HG03460 (cell line): Measurements from ENCODE around the gene PFKM.
"Not testable (repeated sequence)": the region's sequence is repeated elsewhere in the genome, so short reads cannot be mapped to it uniquely, and the experiment has no call there.

Experiments
- ATAC-seq: cut with Tn5 transposase; IDR thresholded peaks from one replicate; pipeline ENCODE4 v1.9.1; 2021; ENCODE audit not compliant: unreplicated experiment

Gene PFKM

GRCh38 chr12:48110691-48111311, 8.4 kb upstream of the PFKM start:
- ATAC-seq = no peak

- ATAC-seq = not testable (repeated sequence)
Observed at GRCh38 chr12:48111312-48111693, 7.9 kb upstream of the PFKM start.

GRCh38 chr12:48115957-48116356, 3.2 kb upstream of the PFKM start:
- no peak for ATAC-seq

- ATAC-seq = no peak
Observed at GRCh38 chr12:48118284-48118871, 786 bp upstream of the PFKM start.

- no peak for ATAC-seq
Observed at GRCh38 chr12:48119834-48120195, 651 bp downstream of the PFKM start.

- no peak for ATAC-seq
Observed at GRCh38 chr12:48121522-48121921, 2.4 kb downstream of the PFKM start.

DNA sequence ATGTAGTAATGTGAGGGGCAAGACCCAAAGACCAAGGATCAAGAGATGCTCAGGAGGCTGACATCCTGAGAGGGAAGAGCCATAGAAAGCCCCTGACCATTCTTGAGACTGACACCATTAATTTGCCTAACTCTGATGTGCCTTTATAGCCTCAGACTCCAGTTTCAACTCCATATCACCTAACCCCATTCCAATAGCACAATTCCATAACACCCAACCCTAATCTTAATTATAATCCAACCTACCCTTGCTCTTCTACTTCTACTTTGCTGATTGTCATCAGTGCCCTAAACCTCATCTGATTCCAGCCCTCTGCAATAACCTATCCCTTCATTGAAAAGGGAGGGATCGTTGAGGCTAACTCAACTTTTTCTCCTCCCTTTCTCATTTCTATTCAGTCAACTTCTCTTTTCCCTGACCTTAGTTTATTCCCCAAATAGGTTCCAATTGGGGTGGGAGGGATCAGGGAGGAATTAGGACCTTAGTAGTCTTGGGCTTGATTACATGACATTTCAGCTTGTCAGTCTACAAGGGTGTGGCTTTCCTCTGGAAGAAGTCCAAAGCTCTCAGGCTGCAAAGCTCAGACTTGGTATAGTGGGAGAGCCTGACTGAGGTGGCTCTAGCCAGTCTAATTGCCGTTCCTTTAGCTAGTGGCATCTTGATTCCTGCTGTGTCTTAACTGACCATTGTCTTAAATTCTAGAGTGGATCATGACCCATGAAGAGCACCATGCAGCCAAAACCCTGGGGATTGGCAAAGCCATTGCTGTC, 3.1 kb downstream of the PFKM start:
- ATAC-seq = no peak

DNA sequence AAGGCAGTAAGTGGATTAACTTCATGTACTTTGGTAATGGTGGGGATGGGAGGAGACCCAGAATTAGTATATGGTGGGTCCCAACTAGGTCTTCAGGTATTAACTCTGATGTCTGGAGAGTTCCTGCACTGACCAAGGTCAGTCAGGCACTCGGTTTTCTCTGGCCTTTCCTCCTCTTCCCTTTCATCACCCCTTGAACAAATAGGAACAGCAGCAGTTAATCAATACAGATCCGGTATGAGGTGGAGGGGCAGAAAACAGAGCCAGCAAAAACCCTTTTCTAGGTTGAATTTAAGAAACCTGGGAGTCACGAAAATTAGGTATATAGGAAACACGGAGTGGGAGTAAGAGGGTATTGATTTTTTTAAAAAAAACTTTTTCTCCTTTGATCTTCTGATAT, 4.0 kb downstream of the PFKM start:
- ATAC-seq = no peak

DNA sequence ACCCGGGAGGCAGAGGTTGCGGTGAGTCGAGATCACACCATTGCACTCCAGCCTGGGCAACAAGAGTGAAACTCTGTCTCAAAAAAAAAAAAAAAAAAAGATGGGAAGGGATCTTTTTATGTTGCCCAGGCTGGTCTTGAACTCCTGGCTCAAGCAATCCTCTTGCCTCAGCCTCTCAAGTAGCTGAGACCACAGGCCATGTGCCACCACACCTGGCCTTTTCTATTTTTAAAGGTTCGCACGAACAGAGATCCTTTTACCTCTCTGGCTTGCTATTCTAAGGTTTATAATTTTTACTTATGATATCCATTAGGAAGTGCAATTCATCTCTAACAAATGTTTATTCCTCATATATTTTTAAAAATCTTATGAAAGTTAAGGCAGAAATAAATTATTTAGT, 6.4 kb downstream of the PFKM start:
- ATAC-seq = not testable (repeated sequence)

DNA sequence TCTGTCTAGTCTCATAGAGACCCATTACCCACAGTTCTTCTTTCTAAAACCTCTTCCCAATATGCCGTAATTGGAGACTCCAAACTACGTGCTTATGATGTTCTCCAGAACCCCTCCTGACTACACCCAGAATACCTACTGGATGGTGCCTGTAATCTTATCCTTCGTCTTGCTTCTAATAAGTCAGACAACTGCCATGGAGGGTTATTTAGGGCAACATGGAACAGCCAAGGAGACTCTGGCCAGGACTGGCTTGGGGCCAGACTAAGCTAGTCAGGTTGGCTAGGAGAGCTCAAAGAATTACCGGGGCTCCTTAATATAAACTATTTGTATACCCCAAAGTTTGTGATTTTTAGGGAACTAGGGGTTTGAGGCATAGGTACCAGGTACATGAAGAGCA, 6.8 kb downstream of the PFKM start:
- no peak for ATAC-seq

DNA sequence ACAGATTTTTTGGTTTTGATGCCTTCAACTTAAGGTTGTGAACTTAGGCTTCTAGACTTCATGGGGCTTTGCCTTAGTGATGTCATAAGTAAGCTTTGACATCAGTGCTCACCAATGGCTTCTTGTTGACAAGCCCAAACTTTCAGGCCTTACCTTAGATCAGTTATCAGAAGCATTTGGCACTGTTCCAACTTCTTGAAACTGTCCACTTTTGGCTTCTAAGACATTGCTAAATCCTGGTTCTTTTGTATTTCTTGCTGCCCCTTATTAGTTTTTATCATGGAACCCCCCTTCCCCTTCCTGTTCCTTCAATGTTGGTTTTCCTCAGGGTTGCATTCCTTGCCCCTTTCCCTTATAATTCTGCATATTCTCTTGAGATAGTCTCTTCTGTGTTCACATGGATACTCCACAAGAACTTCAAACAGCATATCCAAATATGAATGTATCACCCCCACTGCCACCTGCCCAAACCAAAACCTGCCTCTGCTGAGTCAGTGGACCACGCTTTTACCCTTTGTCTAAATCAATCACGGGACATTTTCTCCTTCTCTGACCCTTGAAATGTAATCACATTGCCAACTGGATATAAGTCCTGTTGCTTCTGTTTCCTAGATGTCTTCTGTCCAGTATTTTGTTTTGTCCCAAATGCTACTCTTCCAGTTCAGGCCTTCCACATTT, 7.9 kb downstream of the PFKM start:
- ATAC-seq = no peak

DNA sequence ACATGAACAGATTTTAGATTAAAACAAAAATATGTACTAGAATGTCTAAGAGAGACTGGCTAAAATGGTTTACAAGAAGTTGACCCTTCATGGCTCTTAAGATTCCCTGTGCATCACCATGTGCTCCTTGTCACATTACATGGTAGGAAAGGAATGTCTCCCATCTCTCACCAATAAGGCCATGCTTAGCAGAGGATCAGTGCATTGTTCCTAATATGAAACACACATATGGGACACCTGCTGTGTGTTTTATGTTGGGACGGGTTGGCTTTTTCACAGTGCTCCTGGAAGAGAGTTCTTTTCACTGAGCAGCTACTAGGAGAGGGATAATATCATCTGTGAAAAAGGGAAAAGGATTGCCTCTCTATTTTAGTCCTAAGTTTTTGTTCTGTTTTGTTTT, 9.6 kb downstream of the PFKM start:
- no peak for ATAC-seq

DNA sequence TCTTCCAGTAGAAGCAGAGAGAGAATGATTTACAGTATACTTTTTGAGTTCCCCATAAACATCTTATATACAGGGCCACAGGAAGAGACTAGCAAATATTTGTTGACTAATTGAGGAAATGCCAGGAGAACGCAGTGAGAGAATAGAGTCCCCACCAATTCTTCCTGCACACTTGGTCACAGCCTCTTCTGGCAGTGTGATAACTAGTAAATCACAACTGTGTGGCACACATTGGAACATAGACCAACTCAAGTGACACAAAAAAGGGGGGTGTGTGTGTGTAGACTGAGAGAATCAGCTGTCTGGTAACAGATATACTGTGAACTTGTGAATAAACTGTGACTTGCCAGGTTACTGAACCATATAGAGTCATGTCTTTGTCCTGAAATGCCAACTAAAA, 10.2 kb downstream of the PFKM start:
- ATAC-seq = no peak

GRCh38 chr12:48131517-48131916, 12.4 kb downstream of the PFKM start:
- ATAC-seq = no peak

GRCh38 chr12:48132826-48133225, 13.7 kb downstream of the PFKM start:
- ATAC-seq = no peak

GRCh38 chr12:48135027-48135426, 15.9 kb downstream of the PFKM start:
- ATAC-seq = no peak

GRCh38 chr12:48142818-48143674, 23.9 kb downstream of the PFKM start:
- no peak for ATAC-seq

DNA sequence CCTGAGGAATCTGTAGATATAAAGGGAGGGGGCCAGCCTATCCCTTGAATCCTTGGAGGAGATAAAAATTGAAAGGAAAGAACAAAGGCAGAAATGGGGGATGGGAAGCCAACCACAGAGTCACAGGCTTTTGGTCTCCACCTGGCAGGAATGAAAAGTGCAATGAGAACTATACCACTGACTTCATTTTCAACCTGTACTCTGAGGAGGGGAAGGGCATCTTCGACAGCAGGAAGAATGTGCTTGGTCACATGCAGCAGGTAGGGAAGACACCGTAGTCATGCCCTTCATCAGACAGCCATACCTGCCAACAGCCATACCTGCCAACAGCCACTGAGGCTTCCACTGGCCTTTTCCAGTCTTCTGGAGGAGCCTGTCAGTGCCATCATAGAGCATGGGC, 24.7 kb downstream of the PFKM start:
- ATAC-seq = no peak

DNA sequence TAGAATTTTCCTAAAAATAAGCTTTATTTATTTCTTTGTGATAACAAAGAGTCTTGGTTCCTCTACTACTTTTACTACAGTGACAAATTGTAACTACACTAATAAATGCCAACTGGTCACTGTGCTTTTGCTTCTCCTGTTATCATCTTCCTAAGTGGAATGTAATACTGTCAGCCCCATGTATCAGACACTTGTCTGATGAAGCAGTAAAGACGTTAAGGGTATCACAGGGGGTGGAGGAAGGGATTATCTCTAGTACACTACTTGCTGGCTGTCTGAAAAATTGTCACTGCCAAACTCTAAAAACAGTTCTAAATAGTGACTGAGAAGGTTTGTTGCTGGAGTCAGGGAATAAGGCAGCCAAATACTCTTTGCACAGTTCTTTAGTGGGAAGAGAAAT, 26.8 kb downstream of the PFKM start:
- no peak for ATAC-seq

DNA sequence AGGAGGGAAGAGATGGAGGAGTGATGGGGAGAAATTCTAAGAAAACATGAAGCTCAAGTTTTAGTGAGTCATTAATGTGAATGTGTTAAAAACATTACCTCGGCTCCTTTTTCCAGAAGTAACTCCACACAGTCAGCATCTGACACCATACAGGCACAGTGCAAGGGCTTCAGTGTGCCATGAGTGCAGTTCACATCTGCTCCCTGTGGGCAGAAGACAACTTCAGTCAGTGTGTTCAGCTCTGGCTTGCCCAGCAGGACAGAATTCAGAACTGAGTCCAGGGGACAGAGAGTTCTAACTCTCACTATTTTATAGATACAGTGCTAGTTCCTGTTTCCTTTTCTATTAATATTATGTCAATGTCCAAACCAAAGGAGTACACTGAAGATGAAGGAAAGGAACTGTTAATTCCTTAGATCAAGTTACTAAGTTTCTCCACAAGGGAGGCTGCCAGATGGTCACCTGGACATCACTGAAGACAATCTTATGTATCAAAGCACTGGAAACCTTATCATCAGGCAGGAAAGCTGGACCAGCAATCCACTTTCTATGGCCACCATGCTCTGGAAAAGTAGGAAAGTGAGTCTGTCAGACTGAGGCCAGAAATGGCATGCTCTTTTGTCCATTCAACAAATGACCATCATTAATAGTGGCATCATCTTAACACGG, 32.1 kb downstream of the PFKM start:
- no peak for ATAC-seq

DNA sequence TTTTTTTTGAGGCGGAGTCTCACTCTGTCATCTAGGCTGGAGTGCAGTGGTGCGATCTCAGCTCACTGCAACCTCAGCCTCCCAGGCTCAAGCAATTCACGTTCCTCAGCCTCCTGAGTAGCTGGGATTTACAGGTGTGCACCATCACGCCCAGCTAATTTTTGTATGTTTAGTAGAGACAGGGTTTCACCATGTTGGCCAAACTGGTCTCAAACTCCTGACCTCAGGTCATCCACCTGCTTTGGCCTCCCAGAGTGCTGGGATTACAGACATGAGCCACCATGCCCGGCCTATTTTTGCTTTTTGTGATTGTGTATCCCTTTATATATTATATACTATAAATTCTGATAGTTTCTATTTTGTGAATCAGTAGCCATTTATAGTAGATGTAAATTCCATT, 36.6 kb downstream of the PFKM start:
- not testable (repeated sequence) for ATAC-seq
